PC-9 (cell line): ENCODE measurements around the gene BST2. TPM values are rescaled to one million over a fixed set of nuclear protein-coding genes. Genes with fewer than 3 reads are reported as not detected.

Experiments used
- BruUV-seq: library from RNA; stranded (reverse); fragments of 400-500 nt; replicated peaks from 2 replicates; lab custom pipeline; 2021; lab: Mats Ljungman, UMichigan
- CTCF ChIA-PET: fragments of 300-600 bp; sonication (Branson Sonifier 250); formaldehyde crosslinking; loops from one replicate; lab custom pipeline; 2022; ENCODE audit warnings: antibody characterized with exemption; lab: Charles Lee
- POLR2A ChIA-PET: fragments of 300-600 bp; sonication (Branson Sonifier 250); formaldehyde crosslinking; loops from one replicate; lab custom pipeline; 2022; ENCODE audit warnings: antibody characterized with exemption; ENCODE audit not compliant: unreplicated experiment; lab: Charles Lee
- DNase-seq, 2 experiments: peaks; one replicate each; pipeline versions ENCODE4 v3.0.0 to v3.0.0-alpha.2; 2015 to 2022; ENCODE audit warnings: mixed read lengths in 1 of 2
- H2AFZ ChIP-seq: fragments of 200-600 bp; sonication (generic); 2 replicates; pipeline ENCODE4 v1.8.1; 2017; ENCODE audit warnings: antibody characterized with exemption
- H3F3A ChIP-seq: fragments of 200-600 bp; sonication (generic); 2 replicates; pipeline ENCODE4 v1.8.1; 2017; ENCODE audit warnings: antibody characterized with exemption, mild to moderate bottlenecking, low read depth; ENCODE audit not compliant: insufficient read depth
- H3K27ac ChIP-seq: fragments of 200-600 bp; sonication (generic); 2 replicates; pipeline ENCODE4 v1.6.1; 2016; ENCODE audit warnings: mixed run types
- H3K27me3 ChIP-seq: fragments of 200-600 bp; sonication (generic); 2 replicates; pipeline ENCODE4 v1.6.1; 2016; ENCODE audit warnings: low read depth, mixed run types; ENCODE audit not compliant: insufficient read depth
- H3K36me3 ChIP-seq: fragments of 200-600 bp; sonication (generic); 2 replicates; pipeline ENCODE4 v1.6.1; 2016; ENCODE audit warnings: low read depth, mixed run types
- H3K4me1 ChIP-seq: fragments of 200-600 bp; sonication (generic); replicated peaks from 2 replicates; pipeline ENCODE4 v1.6.1; 2016; ENCODE audit warnings: mixed run types; ENCODE audit not compliant: insufficient read depth
- H3K4me2 ChIP-seq: fragments of 200-600 bp; sonication (generic); 2 replicates; pipeline ENCODE4 v1.6.1; 2017; ENCODE audit warnings: mixed run types
- H3K4me3 ChIP-seq: fragments of 200-600 bp; sonication (generic); 2 replicates; pipeline ENCODE4 v1.6.1; 2016; ENCODE audit warnings: mixed run types
- H3K79me2 ChIP-seq: fragments of 200-600 bp; sonication (generic); 2 replicates; pipeline ENCODE4 v1.6.1; 2017; ENCODE audit warnings: low read depth, mixed run types
- H3K9me2 ChIP-seq: fragments of 200-600 bp; sonication (generic); 2 replicates; pipeline ENCODE4 v1.8.1; 2017; ENCODE audit warnings: mild to moderate bottlenecking; ENCODE audit not compliant: insufficient read depth
- H3K9me3 ChIP-seq: fragments of 200-600 bp; sonication (generic); 2 replicates; pipeline ENCODE4 v1.8.1; 2016; ENCODE audit warnings: low read depth; ENCODE audit not compliant: insufficient read depth
- H4K20me1 ChIP-seq: fragments of 200-600 bp; sonication (generic); 2 replicates; pipeline ENCODE4 v1.8.1; 2017; ENCODE audit not compliant: insufficient read depth
- CTCF ChIP-seq: fragments of 200-600 bp; sonication (generic); conservative IDR thresholded peaks from 2 replicates; pipeline ENCODE4 v1.6.1; 2017; ENCODE audit warnings: mixed run types, antibody characterized with exemption, mild to moderate bottlenecking, moderate library complexity
- EZH2 ChIP-seq: fragments of 200-600 bp; sonication (generic); IDR thresholded peaks from 2 replicates; pipeline ENCODE4 v1.8.0; 2017; ENCODE audit warnings: antibody characterized with exemption, low read depth
- intact Hi-C: fragments of 100-400 bp; cut with micrococcal nuclease; formaldehyde crosslinking; loops from one replicate; pipeline ENCODE4 v1.10.0; 2022; ENCODE audit not compliant: unreplicated experiment
- total RNA-seq: library from RNA; stranded (reverse); gene quantifications from 2 replicates; pipeline ENCODE4 v1.2.3, GENCODE V29; 2021

Gene BST2
- total RNA-seq, 1 experiment from 2014 or later = 2.7 TPM

DNA sequence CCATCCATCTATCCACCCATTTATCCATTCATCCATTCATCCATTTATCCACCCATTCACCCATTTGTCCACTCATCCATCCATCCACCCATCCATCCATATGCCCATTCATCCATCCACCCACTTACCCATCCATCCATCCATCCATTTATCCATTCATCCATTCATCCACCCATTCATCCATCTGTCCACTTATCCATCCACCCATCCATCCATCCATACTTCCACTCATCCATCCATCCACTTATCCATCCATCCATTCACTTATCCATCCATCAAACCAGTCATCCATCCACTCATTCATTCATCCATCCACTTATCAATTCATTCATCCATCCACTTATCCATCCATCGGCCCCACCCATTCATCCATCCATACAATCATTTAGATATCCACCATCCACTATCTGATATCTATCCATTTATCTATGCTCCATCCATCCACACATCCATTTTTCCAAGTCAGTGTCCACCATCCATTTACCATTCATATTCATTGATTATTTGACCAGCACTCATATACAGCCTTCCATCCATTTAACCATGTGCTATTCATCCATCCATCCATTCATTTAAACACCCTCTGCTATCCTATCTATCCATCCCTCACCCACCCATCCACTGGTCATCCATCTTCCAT lies 40.2 kb upstream of the BST2 start:
- CTCF ChIA-PET = interaction anchor here (0.5 to 0.7 kb wide), 2 partner anchors 22 to 293 kb away, joined by 3 to 4 read pairs; no protein-coding TSS in a partner anchor
- Histone ChIP-seq H3K4me2 (no peak overlapping the region), H2AFZ (no peak overlapping the region), H3K4me1 (peaks cover 6% of the 10 kb centered on the region), H3F3A (peaks cover 38% of the 10 kb centered on the region), H3K4me3 (no peak overlapping the region), H3K79me2 (no peaks in the 10 kb centered on the region), H3K9me3 (0 out of 2 replicates have a peak, but pooled peaks cover 3% of the 10 kb centered on the region), H3K27ac (no peak overlapping the region), H3K9me2 (no peaks in the 10 kb centered on the region), H3K27me3 (no peaks in the 10 kb centered on the region), H4K20me1 (no peaks in the 10 kb centered on the region), H3K36me3 (no peaks in the 10 kb centered on the region)
- no peak for DNase-seq
- no TSS peak for BruUV-seq
- no peak for TF ChIP-seq CTCF
- no peak for TF ChIP-seq EZH2
- POLR2A ChIA-PET = no interaction called here
- intact Hi-C loops = no loop called here

GRCh38 chr19:17441241-17442021 lies 36.0 kb upstream of the BST2 start:
- TF ChIP-seq CTCF (peak; percentile 68), EZH2 (no peak)
- peaks cover 20% of the 10 kb centered on the region for H3F3A ChIP-seq
- H2AFZ ChIP-seq = no peak overlapping the region
- H3K27me3 ChIP-seq = no peaks in the 10 kb centered on the region
- H3K27ac ChIP-seq = no peak overlapping the region
- no peaks in the 10 kb centered on the region for H3K79me2 ChIP-seq
- H3K4me2 ChIP-seq = no peak overlapping the region
- CTCF ChIA-PET = interaction anchor here (0.6 to 0.7 kb wide), 3 partner anchors 13 to 54 kb away, joined by 3 to 7 read pairs (median 4); no protein-coding TSS in a partner anchor
- BruUV-seq = no TSS peak
- H4K20me1 ChIP-seq = no peaks in the 10 kb centered on the region
- H3K9me3 ChIP-seq = 0 out of 2 replicates have a peak, but pooled peaks cover 3% of the 10 kb centered on the region
- intact Hi-C loops = no loop called here
- peak in 1 of 2 experiments; percentile 57 for DNase-seq
- no peaks in the 10 kb centered on the region for H3K36me3 ChIP-seq
- no peaks in the 10 kb centered on the region for H3K4me1 ChIP-seq
- no peaks in the 10 kb centered on the region for H3K9me2 ChIP-seq
- no peak overlapping the region for H3K4me3 ChIP-seq
- POLR2A ChIA-PET = no interaction called here

DNA sequence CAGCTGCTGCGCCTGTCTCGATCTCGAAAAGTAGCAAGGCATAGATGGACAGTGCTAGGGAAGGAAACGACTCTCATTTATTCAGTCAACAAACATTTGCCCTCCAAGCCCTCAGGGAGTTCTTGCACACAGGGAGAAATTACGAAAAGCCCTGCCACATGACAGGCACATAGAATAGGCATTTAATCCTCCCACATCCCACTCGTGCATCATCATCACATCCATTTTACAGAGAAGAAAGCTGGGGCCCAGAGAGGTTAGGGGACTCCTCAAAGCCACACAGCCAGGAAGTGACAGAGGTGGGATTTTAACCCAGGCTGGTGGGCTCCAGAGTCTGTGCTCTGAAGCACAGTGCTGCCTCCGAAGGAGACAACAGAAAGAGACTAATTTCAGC lies 31.4 kb upstream of the BST2 start:
- no peak overlapping the region for H3K4me2 ChIP-seq
- ChIA-PET POLR2A (no interaction called here), CTCF (no interaction called here)
- H3K79me2 ChIP-seq = no peaks in the 10 kb centered on the region
- no peaks in the 10 kb centered on the region for H3K27me3 ChIP-seq
- no peak for DNase-seq
- no peaks in the 10 kb centered on the region for H4K20me1 ChIP-seq
- BruUV-seq = no TSS peak
- H3F3A ChIP-seq = peaks cover 21% of the 10 kb centered on the region
- H3K36me3 ChIP-seq = no peaks in the 10 kb centered on the region
- no peaks in the 10 kb centered on the region for H3K4me1 ChIP-seq
- no peaks in the 10 kb centered on the region for H3K9me3 ChIP-seq
- no peak overlapping the region for H2AFZ ChIP-seq
- intact Hi-C loops = no loop called here
- TF ChIP-seq CTCF (no peak), EZH2 (no peak)
- no peaks in the 10 kb centered on the region for H3K9me2 ChIP-seq
- no peak overlapping the region for H3K27ac ChIP-seq
- H3K4me3 ChIP-seq = no peak overlapping the region
